ENCODE results near the gene SLC38A2.
"Not testable (repeated sequence)": the region's sequence is repeated elsewhere in the genome, so short reads cannot be mapped to it uniquely, and the experiment has no call there.

Gene SLC38A2

DNA sequence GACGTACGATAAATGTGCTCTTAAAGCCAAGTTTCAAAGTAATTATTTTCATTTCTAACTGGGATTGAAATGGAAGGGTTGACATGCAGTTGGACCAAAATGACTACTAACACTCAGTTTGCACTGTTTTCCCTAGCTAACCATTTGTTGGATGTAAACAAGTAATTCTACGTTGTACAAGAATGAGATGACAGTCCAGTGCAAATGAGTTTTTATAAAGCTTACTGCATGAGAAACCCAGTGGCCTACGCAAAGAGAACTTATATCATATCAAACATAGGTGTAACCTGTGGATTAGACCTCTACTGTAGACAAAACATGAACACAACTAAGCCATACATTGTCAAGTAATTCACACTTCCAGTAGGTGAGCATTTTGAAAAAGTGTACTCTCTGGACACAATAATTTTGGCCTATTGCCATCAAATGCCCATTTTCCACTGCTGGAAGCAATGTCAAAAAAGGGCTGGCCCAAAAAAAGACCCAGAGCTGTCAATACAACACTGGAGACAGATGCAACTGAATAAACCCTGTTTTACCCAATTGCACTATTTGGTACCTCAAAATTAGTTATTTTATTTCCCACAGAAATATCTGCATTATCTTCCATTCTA lies 12.8 kb downstream of the SLC38A2 start:
- no peak for DNase-seq

DNA sequence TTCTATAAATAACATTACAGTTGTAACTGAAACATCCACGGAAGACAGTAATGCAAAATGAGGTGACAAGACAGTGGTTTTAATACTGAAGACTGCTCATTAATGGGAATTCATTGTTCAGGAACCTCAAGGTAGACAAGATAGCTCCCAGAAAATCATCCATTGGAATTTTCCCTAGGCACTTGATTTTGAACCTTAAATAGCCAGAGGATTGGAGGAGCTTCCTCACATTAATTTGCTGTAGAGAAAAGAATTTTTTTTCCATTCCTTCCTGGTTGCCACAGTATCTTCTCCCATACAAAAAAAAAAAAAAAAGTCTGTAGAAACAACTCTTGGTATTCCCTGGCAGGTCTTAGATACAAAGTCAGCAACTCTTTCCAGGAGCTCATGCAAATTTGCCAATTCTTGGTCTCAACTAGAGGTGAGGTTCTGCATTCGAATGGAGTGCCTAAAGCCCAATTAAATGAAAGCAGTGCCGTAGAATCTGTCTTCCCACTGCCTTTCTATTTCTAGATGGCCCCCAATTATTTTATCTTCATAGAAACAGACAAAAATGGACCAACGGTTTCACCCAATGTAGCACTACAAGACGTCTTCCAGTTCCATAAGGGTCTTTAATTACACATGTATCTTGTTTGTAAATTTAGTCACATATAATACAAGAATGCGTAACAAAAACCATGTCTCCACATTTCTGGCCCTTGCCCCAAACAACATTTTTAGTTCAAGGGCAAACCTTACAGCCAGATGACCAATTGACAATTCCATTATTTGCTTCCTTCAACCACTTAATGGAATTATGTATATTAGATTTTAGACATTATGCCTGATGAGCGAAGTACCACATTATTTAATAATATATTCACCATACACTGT lies 13.5 kb downstream of the SLC38A2 start:
- DNase-seq, result no peak

DNA sequence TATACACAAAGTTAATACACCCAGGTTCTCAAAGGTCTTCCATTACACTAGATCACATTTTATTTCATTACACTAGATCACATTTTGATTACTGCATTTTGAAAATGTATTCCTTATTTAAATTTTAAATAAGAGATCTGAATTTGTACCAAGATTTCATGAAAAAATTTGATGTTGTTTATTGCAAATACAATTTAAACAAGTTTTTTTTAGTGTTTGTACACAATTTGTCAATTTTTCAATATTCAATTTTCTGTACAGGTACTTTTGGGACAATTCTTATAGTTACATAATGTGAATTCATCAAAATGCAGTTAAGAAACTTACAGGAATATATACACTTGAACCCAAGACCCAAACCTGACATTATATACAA lies 14.3 kb downstream of the SLC38A2 start:
- no peak for DNase-seq

DNA sequence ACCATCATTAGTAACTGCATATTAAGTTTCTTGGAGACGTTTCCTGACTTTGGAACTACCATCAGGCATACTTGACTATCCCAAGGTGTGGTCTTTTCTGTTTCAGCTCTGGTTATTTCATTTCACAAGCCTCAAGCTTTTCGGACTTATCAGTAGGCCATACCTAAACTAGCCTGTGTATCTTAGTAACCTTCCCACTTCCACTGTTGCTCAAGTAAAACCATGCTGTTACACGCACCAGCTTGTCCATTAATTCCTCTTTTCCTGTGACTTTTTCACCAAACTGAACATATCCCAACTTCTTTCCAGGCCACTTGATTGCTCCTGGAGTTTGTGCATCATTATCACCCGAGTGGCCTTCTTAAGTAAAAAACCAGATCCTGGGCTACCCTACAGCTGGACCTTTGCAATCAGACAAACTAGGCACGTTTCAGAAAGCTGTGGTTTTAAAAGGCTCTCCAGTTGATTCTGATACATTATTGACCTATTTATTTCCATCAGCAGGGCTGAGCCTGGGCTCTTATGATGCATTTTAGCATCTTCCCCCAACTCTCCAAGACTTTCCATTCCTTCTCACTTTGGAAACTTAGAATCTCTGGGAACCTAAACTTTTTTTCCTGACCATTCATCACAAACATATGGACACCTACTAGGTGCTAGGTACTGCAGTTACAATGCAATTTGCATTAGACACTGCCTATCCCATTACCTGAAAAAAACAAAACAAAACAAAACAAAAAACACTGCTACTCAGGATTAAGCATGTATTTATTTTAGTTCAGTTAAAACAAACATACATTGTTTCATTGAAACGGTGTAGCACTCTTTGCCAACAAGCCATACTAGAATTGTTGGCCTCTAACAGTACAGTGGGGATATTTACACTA lies 14.9 kb downstream of the SLC38A2 start:
- no peak for DNase-seq

DNA sequence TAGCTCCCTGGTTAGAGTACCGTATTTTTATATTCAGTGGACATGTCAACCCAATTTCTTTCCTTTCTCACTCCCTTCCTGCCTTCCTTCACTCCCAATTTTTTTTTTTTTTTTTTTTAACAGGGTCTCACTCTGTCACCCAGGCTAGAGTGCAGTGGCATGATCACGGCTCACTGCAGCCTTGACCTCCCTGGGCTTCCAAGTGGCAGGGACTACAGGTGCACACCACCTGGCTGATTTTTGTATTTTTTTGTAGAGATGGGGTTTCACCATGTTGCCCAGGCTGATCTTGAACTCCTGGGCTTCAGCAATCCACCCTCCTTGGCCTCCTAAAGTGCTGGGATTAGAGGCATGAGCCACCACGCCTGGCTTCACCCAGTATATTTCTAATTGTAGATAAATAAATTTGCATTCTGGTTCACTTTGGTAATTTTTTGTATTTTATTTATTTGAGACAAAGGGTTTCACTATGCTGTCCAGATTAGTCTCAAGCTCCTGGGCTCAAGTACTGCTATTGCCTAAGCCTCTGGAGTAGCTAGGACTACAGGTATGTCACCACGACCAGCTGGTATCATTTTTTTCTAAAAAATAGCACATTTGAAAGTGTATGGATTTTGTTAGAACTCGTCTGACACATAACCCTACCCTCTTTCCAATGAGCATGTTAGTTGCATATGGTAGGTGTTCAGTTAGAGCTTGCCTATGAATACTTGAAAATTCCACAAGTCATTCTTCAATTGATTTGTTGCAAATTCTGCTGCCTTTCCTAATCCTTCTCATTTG lies 15.7 kb downstream of the SLC38A2 start:
- no peak for DNase-seq

DNA sequence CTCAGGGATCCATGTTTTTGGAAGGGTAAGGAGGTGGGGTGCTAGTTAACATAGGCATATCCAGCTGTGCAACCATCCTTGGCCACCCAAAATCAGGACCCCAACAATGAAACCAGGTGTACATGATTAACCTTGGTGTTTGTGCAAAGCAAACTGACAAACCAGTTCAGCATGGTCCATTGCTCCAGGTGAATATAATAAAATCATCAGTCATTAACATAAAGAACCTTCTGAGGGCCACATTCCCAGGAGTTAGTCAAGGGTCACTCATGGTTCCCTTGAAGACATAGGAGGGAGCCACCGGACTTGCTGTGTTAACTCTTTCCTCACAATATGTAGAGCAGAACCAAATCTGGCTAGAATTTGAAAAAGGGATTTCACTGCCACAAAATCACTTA lies 17.8 kb downstream of the SLC38A2 start:
- no peak for DNase-seq

DNA sequence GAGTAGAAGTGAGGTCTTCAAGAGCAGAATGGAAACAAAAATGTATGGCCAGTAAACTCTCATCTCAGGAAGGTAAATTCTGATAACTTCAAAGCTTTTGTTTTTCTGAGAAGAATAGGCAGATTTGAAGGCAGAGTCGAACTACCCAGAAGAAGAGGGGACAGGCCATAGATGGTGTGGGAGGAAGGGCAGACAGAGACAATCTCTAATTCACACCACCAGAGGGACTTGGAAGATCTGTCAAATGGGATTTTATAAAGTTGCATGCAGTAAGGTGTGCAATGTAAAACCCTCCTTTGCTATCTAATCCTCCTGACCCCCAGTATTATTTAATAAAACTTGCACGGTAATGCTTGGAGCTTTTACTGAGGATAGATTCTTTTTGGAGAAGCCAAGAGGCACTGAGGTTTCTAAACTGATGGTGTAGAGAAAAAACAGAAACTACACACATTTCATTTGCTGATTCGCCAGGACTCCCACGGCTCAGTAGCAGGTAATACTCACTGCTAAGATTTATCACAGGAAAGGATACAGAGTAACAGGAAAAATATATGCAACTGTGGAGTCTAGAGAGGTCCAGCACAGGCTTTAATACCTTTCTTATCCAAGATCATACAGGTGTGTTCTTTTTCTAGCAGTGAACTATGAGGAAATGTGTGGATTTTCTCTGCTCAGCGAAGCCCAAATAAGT lies 18.3 kb downstream of the SLC38A2 start:
- DNase-seq, result no peak

DNA sequence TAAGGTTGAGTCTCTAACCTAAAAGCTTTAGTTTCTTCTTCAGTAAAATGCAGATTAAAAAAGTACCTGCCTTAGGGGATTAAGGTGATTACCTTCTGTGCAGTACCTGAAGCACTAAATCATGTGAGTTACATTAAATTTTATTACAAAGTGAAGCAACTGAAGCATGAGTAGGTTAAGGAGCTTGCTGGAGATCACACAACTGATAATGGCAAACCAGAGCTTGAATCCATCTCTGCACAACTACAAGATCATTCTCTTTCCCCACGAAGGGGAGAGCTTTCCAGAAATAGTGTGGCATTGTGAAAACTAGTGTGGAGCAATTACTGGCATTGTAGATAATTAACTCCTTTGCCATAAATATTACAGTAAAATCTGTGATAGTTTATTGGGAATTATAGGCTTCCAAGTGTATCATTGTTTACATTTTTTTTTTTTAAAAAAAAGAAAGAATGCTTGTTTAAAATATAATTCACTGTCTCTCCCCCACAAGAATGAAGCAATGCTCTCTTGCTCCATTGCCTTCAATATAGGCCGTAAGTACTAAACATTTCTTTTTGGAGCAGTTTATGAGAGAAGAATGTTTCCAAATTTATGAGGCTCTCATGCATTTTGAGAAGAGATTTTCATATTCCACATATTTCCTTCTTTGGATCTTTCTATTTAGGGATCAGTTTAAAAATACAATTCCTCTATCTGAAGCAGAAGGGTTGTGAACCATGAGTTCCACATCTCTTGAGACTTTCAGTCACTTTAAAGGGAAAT lies 20.5 kb downstream of the SLC38A2 start:
- DNase-seq, result no peak

DNA sequence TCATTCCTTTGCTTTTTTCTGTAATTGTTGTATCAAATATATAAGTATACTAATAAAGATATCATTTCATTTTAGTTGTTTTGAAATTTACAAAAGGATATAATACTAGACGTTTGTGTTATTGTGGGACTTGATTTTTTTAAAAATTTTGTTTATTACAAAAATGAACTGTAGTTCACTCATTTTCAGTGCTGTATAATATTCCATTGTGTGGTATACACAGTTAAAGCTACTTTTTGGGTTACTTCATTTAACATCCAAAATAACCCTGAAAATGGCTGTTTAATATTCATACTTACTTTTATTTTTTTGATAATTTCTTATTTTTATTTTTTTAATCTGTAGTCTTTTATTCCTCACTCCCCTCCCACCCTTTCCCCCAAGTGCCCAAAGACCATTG lies 21.4 kb downstream of the SLC38A2 start:
- DNase-seq, result no peak

DNA sequence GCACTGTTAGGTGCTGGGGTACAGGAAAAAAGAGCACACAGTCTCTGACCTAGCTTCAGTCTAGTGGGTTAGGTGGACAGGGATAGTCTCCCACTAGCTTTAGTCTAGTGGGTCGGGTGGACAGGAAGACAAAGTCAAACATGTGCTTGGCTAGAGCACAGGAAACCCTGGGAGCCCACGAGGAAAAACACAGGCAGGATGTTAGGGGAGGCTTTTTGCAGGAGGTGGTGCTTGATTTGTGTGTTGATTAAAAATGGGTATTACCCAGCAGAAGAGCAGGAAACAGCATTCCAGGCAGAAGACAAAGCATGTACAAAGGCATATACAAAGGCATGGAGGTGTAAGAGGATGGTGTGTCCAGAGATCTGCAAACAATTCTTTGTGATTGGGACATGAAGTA lies 23.3 kb downstream of the SLC38A2 start:
- no peak for DNase-seq

DNA sequence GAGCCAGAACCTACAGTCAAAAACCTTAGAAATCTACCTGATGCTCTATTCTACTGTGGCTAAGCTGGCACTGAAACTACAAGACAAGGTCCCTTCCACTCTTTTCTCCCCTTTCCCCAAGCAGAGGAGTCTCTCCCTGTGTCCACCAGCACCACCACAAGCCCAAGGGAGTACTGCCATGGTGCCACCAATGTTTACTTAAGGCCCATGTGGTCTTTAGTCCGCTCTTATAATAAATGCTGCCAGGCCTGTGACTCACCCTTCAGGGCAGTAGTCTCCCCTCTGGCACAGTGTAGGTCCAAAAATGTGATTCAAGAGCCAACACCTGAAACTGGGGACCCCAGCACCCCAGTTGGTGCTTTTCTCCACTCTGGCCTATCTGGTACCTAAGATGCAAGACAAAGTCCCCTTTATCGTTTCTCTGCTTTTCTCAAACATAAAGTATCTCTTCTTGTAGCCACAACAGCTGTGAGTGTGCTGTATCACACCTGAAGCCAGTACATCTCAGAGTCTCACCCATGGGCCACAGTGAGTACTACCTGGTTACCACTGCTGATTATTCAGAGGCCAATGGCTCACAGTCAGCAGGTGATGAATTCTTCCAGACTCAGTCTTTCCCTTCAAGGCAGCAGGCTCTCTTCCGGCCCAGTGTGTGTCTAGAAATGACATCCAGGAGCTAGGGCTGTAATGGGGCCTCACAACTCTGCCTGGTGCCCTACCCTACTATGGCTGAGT lies 29.3 kb downstream of the SLC38A2 start:
- no peak for DNase-seq

DNA sequence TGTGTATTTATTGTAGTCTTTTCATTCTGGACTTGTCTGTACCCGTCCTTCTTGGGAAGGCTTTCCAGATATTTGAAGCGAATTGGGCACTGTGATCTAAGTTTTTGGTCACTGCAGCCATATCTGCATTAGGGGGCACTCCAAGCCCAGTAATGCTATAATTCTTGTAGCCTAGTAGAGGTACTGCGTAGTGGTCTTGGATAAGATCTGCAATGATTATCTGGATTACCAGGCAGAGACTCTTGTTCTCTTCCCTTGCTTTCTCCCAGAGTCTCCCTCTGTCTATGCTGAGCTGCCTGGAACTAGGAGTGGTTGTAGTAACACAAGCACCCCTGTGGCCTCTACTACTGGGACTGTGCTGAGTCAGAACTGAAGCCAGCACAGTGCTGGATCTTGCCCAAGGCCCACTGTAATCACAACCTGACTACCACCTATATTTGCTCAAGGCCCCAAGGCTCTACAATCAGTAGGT lies 30.0 kb downstream of the SLC38A2 start:
- no peak for DNase-seq

DNA sequence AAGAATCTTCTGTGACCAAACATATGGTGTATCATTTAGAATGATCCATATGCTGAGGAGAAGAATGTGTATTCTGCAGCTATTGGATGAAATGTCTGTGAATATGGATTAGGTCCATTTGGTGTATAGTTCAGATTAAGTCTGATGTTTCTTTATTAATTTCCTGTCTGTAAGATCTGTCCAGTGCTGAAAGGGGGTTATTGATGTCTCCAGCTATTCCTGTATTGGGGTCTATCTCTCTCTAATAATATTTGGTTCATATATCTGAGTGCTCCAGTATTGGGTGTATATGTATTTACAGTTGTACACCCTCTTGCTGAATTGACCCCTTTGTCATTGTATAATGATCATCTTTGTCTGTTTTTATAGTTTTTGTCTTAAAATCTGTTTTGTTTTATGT lies 33.5 kb downstream of the SLC38A2 start:
- no peak for DNase-seq

DNA sequence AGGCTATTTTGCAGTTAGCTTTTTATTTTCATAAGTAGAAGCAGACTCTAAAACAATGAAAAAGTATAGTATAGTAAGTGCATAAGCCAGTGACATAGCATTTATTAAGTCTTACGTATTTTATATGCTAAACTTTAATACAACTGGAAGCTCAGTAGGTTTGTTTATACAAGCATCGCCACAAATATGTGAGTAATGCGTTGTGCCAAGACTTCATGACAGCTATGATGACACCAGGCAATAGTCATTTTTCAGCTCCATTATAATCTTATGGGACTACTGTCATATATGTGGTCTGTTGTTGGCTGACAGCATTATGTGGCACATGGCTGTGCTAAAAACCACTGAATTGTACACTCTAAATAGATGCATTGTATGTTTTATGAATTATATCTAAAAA lies 40.3 kb downstream of the SLC38A2 start:
- no peak for DNase-seq

DNA sequence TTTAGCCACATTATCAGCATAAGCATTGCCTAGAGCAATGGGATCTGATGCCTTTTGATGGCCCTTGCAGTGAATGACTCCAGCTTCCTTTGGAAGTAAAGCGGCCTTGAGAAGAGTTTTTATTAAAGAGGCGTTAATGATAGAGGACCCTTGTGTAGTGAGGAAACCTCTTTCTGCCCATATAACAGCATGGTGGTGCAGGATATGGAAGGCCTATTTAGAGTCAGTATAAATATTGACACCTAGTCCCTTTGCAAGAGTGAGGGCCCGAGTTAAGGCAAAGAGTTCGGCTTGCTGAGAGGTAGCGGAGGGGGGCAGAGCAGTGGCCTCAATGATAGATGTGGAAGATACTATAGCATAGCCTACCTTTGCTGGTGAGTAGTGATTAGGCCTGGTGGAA lies 47.5 kb downstream of the SLC38A2 start:
- not testable (repeated sequence) for DNase-seq

DNA sequence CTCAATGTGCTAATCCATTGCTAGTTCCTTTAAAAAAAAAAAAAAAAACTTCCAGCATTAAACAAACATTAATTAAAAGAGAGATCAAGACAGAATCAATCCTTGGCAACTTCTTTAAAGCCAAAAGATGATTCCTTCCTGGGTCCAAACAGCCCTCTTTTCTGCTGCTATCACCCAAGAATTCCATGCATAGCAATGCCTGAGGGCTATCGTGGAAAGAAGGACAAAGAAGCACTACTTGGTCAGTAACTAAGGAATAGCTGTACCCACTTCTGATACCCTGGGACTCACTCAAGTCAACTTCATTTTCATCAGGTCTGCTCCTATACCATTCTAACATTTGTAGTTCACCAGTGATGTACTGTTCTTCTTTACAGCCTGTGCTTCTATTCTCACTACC lies 51.8 kb downstream of the SLC38A2 start:
- no peak for DNase-seq

DNA sequence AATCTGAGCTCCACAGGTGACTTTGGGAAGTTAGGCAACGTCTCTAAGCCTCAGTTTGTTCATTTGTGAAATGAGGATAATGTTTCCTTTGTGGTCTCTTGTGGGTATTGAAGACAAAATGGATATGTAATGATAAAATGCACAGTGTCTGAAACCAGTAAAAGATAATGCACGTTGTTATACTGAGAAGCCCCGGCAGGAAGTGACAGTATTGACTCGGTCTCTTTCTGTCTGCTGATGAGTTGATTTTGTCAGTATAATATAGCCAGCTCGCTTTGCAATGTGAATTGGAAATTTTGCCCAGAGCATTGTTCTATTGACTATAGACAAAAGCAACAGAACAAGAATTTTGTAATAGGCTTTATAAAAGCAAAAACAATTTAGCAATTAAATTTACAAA lies 54.5 kb downstream of the SLC38A2 start:
- no peak for DNase-seq

All from NCI-H2171 (cell line).